Caco-2 (cell line): Measurements from ENCODE around the gene BEND3. TPM values are rescaled to one million over a fixed set of nuclear protein-coding genes. Genes with fewer than 3 reads are reported as not detected.

Experiments used
- BruUV-seq: library from RNA; stranded (reverse); fragments of 400-500 nt; replicated peaks from 2 replicates; lab custom pipeline; 2021; lab: Mats Ljungman, UMichigan
- CTCF ChIA-PET: fragments of 300-600 bp; sonication (Branson Sonifier 250); formaldehyde crosslinking; loops from one replicate; lab custom pipeline; 2022; ENCODE audit warnings: antibody characterized with exemption; lab: Charles Lee
- POLR2A ChIA-PET: fragments of 300-600 bp; sonication (Branson Sonifier 250); formaldehyde crosslinking; loops from one replicate; lab custom pipeline; 2022; ENCODE audit warnings: antibody characterized with exemption; lab: Charles Lee
- DNase-seq, 2 experiments: peaks; one replicate each; pipeline versions ENCODE4 v3.0.0 to v3.0.0-alpha.2; 2020 to 2022
- H3K27me3 ChIP-seq: replicated peaks from 2 replicates; pipeline ENCODE4 v1.6.0; 2011; ENCODE audit warnings: low read length; ENCODE audit not compliant: control insufficient read depth, insufficient read depth
- H3K36me3 ChIP-seq: 2 replicates; pipeline ENCODE4 v1.5.1; 2011; ENCODE audit warnings: low read length; ENCODE audit not compliant: control insufficient read depth, insufficient read depth
- H3K4me1 ChIP-seq: fragments of 250-450 bp; sonication (Bioruptor Pico); 2 replicates; pipeline ENCODE4 v1.5.1; 2020; ENCODE audit warnings: mild to moderate bottlenecking
- H3K4me3 ChIP-seq: 2 replicates; pipeline ENCODE4 v1.5.1; 2011; ENCODE audit warnings: low read depth, mild to moderate bottlenecking, control low read depth, low read length
- H3K9me3 ChIP-seq: fragments of 250-450 bp; sonication (Bioruptor Pico); 2 replicates; pipeline ENCODE4 v1.5.1; 2020; ENCODE audit warnings: mild to moderate bottlenecking, moderate library complexity
- H3K27ac Mint-ChIP-seq: one replicate; pipeline ENCODE4 v1.8.0; 2022; ENCODE audit warnings: mixed read lengths; ENCODE audit not compliant: unreplicated experiment
- H3K27me3 Mint-ChIP-seq: one replicate; pipeline ENCODE4 v1.8.0; 2022; ENCODE audit warnings: mixed read lengths; ENCODE audit not compliant: insufficient read depth, unreplicated experiment
- H3K36me3 Mint-ChIP-seq: one replicate; pipeline ENCODE4 v1.8.0; 2022; ENCODE audit warnings: mild to moderate bottlenecking, mixed read lengths; ENCODE audit not compliant: insufficient read depth, unreplicated experiment
- H3K4me1 Mint-ChIP-seq: one replicate; pipeline ENCODE4 v1.8.0; 2022; ENCODE audit warnings: low read depth, mixed read lengths; ENCODE audit not compliant: unreplicated experiment
- H3K4me3 Mint-ChIP-seq: one replicate; pipeline ENCODE4 v1.8.0; 2022; ENCODE audit warnings: mild to moderate bottlenecking, moderate library complexity, mixed read lengths; ENCODE audit not compliant: unreplicated experiment
- H3K9me3 Mint-ChIP-seq: one replicate; pipeline ENCODE4 v1.8.0; 2022; ENCODE audit warnings: mixed read lengths; ENCODE audit not compliant: unreplicated experiment
- CTCF ChIP-seq, 2 experiments: fragments of 200-600 bp in 1 of 2; IDR thresholded peaks; 1 replicate in 1 of 2; 2 replicates in 1 of 2; pipeline versions ENCODE4 v1.5.1 to v1.8.0; 2011 to 2022; ENCODE audit warnings: antibody characterized with exemption in 1 of 2, control low read depth in 1 of 2, inconsistent platforms in 1 of 2, low read depth in 1 of 2, low read length in 1 of 2, mild to moderate bottlenecking in 1 of 2, moderate library complexity in 1 of 2; ENCODE audit not compliant: insufficient read depth in 1 of 2, severe bottlenecking in 1 of 2, unreplicated experiment in 1 of 2
- intact Hi-C: fragments of 100-400 bp; cut with micrococcal nuclease; formaldehyde crosslinking; loops from one replicate; pipeline ENCODE4 v1.10.0; 2022; ENCODE audit not compliant: unreplicated experiment
- total RNA-seq: library from RNA; stranded (reverse); gene quantifications from 2 replicates; pipeline ENCODE4 v1.2.3, GENCODE V29; 2022

BEND3 gene
- total RNA-seq, 1 experiment from 2014 or later = 8.3 TPM

GRCh38 chr6:107080036-107080435 is 35.3 kb downstream of the BEND3 start:
- Histone ChIP-seq H3K36me3 (no peaks in the 10 kb centered on the region), H3K9me3 (no peaks in the 10 kb centered on the region), H3K4me1 (no peaks in the 10 kb centered on the region), H3K27me3 (no peaks in the 10 kb centered on the region), H3K4me3 (no peak overlapping the region)
- Mint-ChIP-seq H3K4me3 (no peak overlapping the region), H3K27ac (no peak overlapping the region), H3K27me3 (no peaks in the 10 kb centered on the region), H3K4me1 (no peaks in the 10 kb centered on the region), H3K36me3 (no peaks in the 10 kb centered on the region), H3K9me3 (no peaks in the 10 kb centered on the region)
- peak in 1 of 2 experiments; percentile 46 for DNase-seq
- BruUV-seq = no TSS peak
- TF ChIP-seq CTCF (IDR thresholded peaks at IDR 0.05; ENCODE audit: insufficient read depth in 1 of 2, low read depth in 1 of 2, low read length in 1 of 2, severe bottlenecking in 1 of 2, unreplicated experiment in 1 of 2) = peak; percentile 14 to 24
- ChIA-PET CTCF (no interaction called here), POLR2A (no interaction called here)
- intact Hi-C loops = no loop called here

GRCh38 chr6:107079429-107079828 is 35.9 kb downstream of the BEND3 start:
- Mint-ChIP-seq H3K4me3 (no peak overlapping the region), H3K4me1 (no peaks in the 10 kb centered on the region), H3K36me3 (no peaks in the 10 kb centered on the region), H3K9me3 (no peaks in the 10 kb centered on the region), H3K27me3 (no peaks in the 10 kb centered on the region), H3K27ac (no peak overlapping the region)
- intact Hi-C loops = no loop called here
- no TSS peak for BruUV-seq
- Histone ChIP-seq H3K4me3 (no peak overlapping the region), H3K9me3 (no peaks in the 10 kb centered on the region), H3K27me3 (no peaks in the 10 kb centered on the region), H3K4me1 (no peaks in the 10 kb centered on the region), H3K36me3 (no peaks in the 10 kb centered on the region)
- no peak for DNase-seq
- ChIA-PET POLR2A (no interaction called here), CTCF (no interaction called here)
- TF ChIP-seq CTCF (IDR thresholded peaks at IDR 0.05; ENCODE audit: insufficient read depth in 1 of 2, low read depth in 1 of 2, low read length in 1 of 2, severe bottlenecking in 1 of 2, unreplicated experiment in 1 of 2) = no peak

DNA sequence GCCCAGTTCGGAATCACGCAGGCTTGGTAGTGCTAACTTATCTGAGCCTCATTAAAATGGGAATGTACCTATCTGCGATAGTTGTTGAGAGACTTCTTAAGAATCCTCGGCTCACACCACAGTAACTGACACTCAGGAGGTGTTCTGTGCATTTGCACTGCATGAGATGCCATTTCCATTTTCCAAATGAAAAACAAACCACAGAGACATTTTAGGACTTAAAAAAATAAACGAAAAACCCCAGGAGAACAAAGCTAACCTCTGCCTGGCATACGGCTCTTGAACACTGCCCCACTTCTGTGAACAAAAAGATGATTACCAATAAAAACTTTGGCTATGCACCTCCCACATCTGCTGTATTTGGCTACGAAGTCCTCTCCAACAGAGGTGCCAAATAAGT is 37.6 kb downstream of the BEND3 start:
- Mint-ChIP-seq H3K36me3 (no peaks in the 10 kb centered on the region), H3K4me1 (no peaks in the 10 kb centered on the region), H3K9me3 (no peaks in the 10 kb centered on the region), H3K4me3 (no peak overlapping the region), H3K27me3 (no peaks in the 10 kb centered on the region), H3K27ac (no peak overlapping the region)
- Histone ChIP-seq H3K36me3 (no peaks in the 10 kb centered on the region), H3K4me3 (no peak overlapping the region), H3K4me1 (no peaks in the 10 kb centered on the region), H3K27me3 (no peaks in the 10 kb centered on the region), H3K9me3 (no peaks in the 10 kb centered on the region)
- ChIA-PET POLR2A (no interaction called here), CTCF (no interaction called here)
- TF ChIP-seq CTCF (IDR thresholded peaks at IDR 0.05; ENCODE audit: insufficient read depth in 1 of 2, low read depth in 1 of 2, low read length in 1 of 2, severe bottlenecking in 1 of 2, unreplicated experiment in 1 of 2) = no peak
- intact Hi-C loops = loop anchor here (2.0 kb wide), 1 partner anchor 37 kb away; the partner anchor contains the start of gene BEND3
- DNase-seq = no peak
- BruUV-seq = no TSS peak
